Testis (tissue), 3 donors: ENCODE results near the gene GADD45G. TPM values are rescaled to one million over a fixed set of nuclear protein-coding genes. Genes with fewer than 3 reads are reported as not detected.

Source experiments
- DNase-seq: peaks from one replicate; pipeline ENCODE4 v3.0.0-alpha.2; 2019
- H3K27ac ChIP-seq, 2 donors: fragments of 200-600 bp; sonication (generic); one replicate each; pipeline ENCODE4 v1.5.1; 2019
- H3K27me3 ChIP-seq: fragments of 200-600 bp; sonication (generic); one replicate; pipeline ENCODE4 v1.5.1; 2019
- H3K36me3 ChIP-seq: fragments of 200-600 bp; sonication (generic); one replicate; pipeline ENCODE4 v1.5.1; 2017; ENCODE audit warnings: low read depth; ENCODE audit errors: missing control alignments
- H3K4me1 ChIP-seq: fragments of 200-600 bp; sonication (generic); one replicate; pipeline ENCODE4 v1.5.1; 2019
- H3K4me3 ChIP-seq, 2 donors: fragments of 200-600 bp; sonication (generic); one replicate each; pipeline ENCODE4 v1.5.1; 2017 to 2019
- H3K9me3 ChIP-seq: fragments of 200-600 bp; sonication (generic); one replicate; pipeline ENCODE4 v1.5.1; 2017
- CTCF ChIP-seq, 3 experiments: fragments of 450-650 bp in 2 of 3; fragments of 200-600 bp in 1 of 3; sonication (generic) in 1 of 3; IDR thresholded peaks; one replicate each; pipeline ENCODE4 v1.5.1; 2016 to 2019; ENCODE audit warnings: antibody characterized with exemption in 3 of 3, mild to moderate bottlenecking in 2 of 3, moderate library complexity in 1 of 3
- POLR2A ChIP-seq: fragments of 450-650 bp; IDR thresholded peaks from one replicate; pipeline ENCODE4 v1.6.1; 2017; ENCODE audit warnings: antibody characterized with exemption, mild to moderate bottlenecking, moderate library complexity
- WGBS, 2 donors: methylation state at CpG; one replicate each; pipeline ENCODE4 v1.1.5; 2018; 5-methylcytosine and 5-hydroxymethylcytosine counted together
- intact Hi-C: fragments of 100-400 bp; cut with DNase I; formaldehyde crosslinking; loops from one replicate; pipeline ENCODE4 v1.15.1; 2023; ENCODE audit warnings: low total_unique reads
- polyA plus RNA-seq: library from polyadenylated mRNA; stranded (reverse); fragments of 350-450 nt; fragmentation: Illumina TruSeq; extraction: RNeasy Lipid Tissue Mini Kit (QIAGEN cat#74804); gene quantifications from one replicate; pipeline ENCODE4 v1.2.3, GENCODE V29; 2014; ENCODE audit warnings: low read depth, low replicate concordance; ENCODE audit not compliant: insufficient read depth
- total RNA-seq, 2 donors: library from RNA; depleted of rRNA; stranded (reverse); fragments of >200 nt; gene quantifications; one replicate each; pipeline ENCODE4 v1.2.3, GENCODE V29; 2016

The GADD45G gene
- total and polyA plus RNA-seq, 3 donors from 2014 or later: 29.1 to 72.8 (median 66.1) TPM

GRCh38 chr9:89567649-89568048 lies 37.2 kb upstream of the GADD45G start:
- no peaks in the 10 kb centered on the region for H3K27me3 ChIP-seq
- WGBS, 2 donors: 88 to 95% methylated on average over 2 of the region's 2 CpGs
- H3K27ac ChIP-seq: no peak overlapping the region
- no peak overlapping the region for H3K4me3 ChIP-seq
- H3K9me3 ChIP-seq: no peaks in the 10 kb centered on the region
- no peaks in the 10 kb centered on the region for H3K4me1 ChIP-seq
- no peaks in the 10 kb centered on the region for H3K36me3 ChIP-seq
- TF ChIP-seq CTCF (IDR thresholded peaks at IDR 0.05) (no peak), POLR2A (no peak)
- DNase-seq: no peak
- intact Hi-C loops: no loop called here

GRCh38 chr9:89574309-89574708 lies 30.5 kb upstream of the GADD45G start:
- no peak for DNase-seq
- Histone ChIP-seq H3K4me3 (no peak overlapping the region), H3K27ac (no peak overlapping the region), H3K27me3 (no peaks in the 10 kb centered on the region), H3K4me1 (no peaks in the 10 kb centered on the region), H3K9me3 (no peaks in the 10 kb centered on the region), H3K36me3 (no peaks in the 10 kb centered on the region)
- intact Hi-C loops: no loop called here
- WGBS, 2 donors: 65% methylated on average over 4 of the region's 4 CpGs
- TF ChIP-seq POLR2A (no peak), CTCF (IDR thresholded peaks at IDR 0.05) (no peak)

GRCh38 chr9:89576404-89576839 lies 28.4 kb upstream of the GADD45G start:
- no peak overlapping the region for H3K4me3 ChIP-seq
- intact Hi-C loops: no loop called here
- H3K27ac ChIP-seq: no peak overlapping the region
- WGBS, 2 donors: 41 to 48% methylated on average over 4 of the region's 4 CpGs
- DNase-seq: no peak
- H3K4me1 ChIP-seq: no peaks in the 10 kb centered on the region
- TF ChIP-seq POLR2A (no peak), CTCF (IDR thresholded peaks at IDR 0.05) (peak; percentile 54 to 87 (median 56))
- H3K9me3 ChIP-seq: no peaks in the 10 kb centered on the region
- H3K36me3 ChIP-seq: no peaks in the 10 kb centered on the region
- no peaks in the 10 kb centered on the region for H3K27me3 ChIP-seq

GRCh38 chr9:89577363-89577762 lies 27.4 kb upstream of the GADD45G start:
- no peaks in the 10 kb centered on the region for H3K27me3 ChIP-seq
- no peak for TF ChIP-seq CTCF (IDR thresholded peaks at IDR 0.05)
- no peak for TF ChIP-seq POLR2A
- WGBS, 2 donors: 92 to 96% methylated on average over 3 of the region's 3 CpGs
- H3K27ac ChIP-seq: no peak overlapping the region
- H3K4me3 ChIP-seq: no peak overlapping the region
- no peaks in the 10 kb centered on the region for H3K36me3 ChIP-seq
- H3K9me3 ChIP-seq: no peaks in the 10 kb centered on the region
- intact Hi-C loops: no loop called here
- DNase-seq: no peak
- H3K4me1 ChIP-seq: no peaks in the 10 kb centered on the region

GRCh38 chr9:89579741-89580385 lies 24.9 kb upstream of the GADD45G start:
- H3K27me3 ChIP-seq: no peaks in the 10 kb centered on the region
- intact Hi-C loops: no loop called here
- H3K36me3 ChIP-seq: no peaks in the 10 kb centered on the region

More at GRCh38 chr9:89579741-89580385, 24.9 kb upstream of the GADD45G start:
- TF ChIP-seq CTCF (IDR thresholded peaks at IDR 0.05): no peak
- no peak for TF ChIP-seq POLR2A
- WGBS, 2 donors: 78 to 92% methylated on average over 12 of the region's 12 CpGs
- no peaks in the 10 kb centered on the region for H3K4me1 ChIP-seq
- H3K27ac ChIP-seq: no peak overlapping the region
- no peak for DNase-seq
- no peak overlapping the region for H3K4me3 ChIP-seq
- H3K9me3 ChIP-seq: no peaks in the 10 kb centered on the region
